HCT116 (cell line): ENCODE data around the gene P2RX3. TPM values are rescaled to one million over a fixed set of nuclear protein-coding genes. Genes with fewer than 3 reads are reported as not detected.

Experiments used
- ATAC-seq: fragments of 200-7000 bp; cut with Tn5 transposase; 2 replicates; pipeline ENCODE4 v1.9.1; 2020; ENCODE audit warnings: mild to moderate bottlenecking, moderate library complexity
- BruUV-seq: library from RNA; stranded (reverse); fragments of 400-500 nt; replicated peaks from 2 replicates; lab custom pipeline; 2021; lab: Mats Ljungman, UMichigan
- CTCF ChIA-PET: fragments of 300-600 bp; sonication (Branson Sonifier 250); formaldehyde crosslinking; loops from one replicate; lab custom pipeline; 2021; ENCODE audit warnings: antibody characterized with exemption; lab: Charles Lee
- POLR2A ChIA-PET: fragments of 300-600, 350-600 bp; sonication (Branson Sonifier 250); formaldehyde crosslinking; loops from one replicate; lab custom pipeline; 2021; ENCODE audit warnings: antibody characterized with exemption; lab: Charles Lee
- RAD21 ChIA-PET, 2 experiments: fragments of 300-600 bp; sonication (Branson Sonifier 250); formaldehyde crosslinking; loops; one replicate each; lab custom pipeline; 2023; ENCODE audit warnings: low total read pairs in 2 of 2; ENCODE audit not compliant: uncharacterized antibody in 2 of 2, unreplicated experiment in 2 of 2, low non-redundant PET in 1 of 2; lab: Charles Lee
- DNase-seq: peaks from one replicate; pipeline ENCODE4 v3.0.0-alpha.2; 2010; ENCODE audit warnings: low read depth, low spot score
- H2AFZ ChIP-seq: fragments of 200-600 bp; shearing (Covaris generic), sonication (generic); 2 replicates; pipeline ENCODE4 v1.6.1; 2017; ENCODE audit warnings: low read depth, mixed run types, mixed read lengths, antibody characterized with exemption, low read length; ENCODE audit not compliant: poor library complexity, severe bottlenecking
- H3K27ac ChIP-seq: 2 replicates; pipeline ENCODE4 v1.5.1; 2012; ENCODE audit warnings: low read depth, low read length
- H3K27me3 ChIP-seq: fragments of 200-600 bp; sonication (generic); 2 replicates; pipeline ENCODE4 v1.6.1; 2016; ENCODE audit warnings: mixed run types, low read length, mixed read lengths; ENCODE audit not compliant: insufficient read depth
- H3K36me3 ChIP-seq, 2 experiments: fragments of 200-500 bp in 1 of 2; fragments of 200-600 bp in 1 of 2; sonication (Bioruptor generic) in 1 of 2; sonication (generic) in 1 of 2; 2 replicates each; pipeline versions ENCODE4 v1.5.1 to v1.6.1; 2014 to 2016; ENCODE audit warnings: low read length in 2 of 2, inconsistent platforms in 1 of 2, mixed read lengths in 1 of 2, mixed run types in 1 of 2; ENCODE audit not compliant: insufficient read depth in 2 of 2, control insufficient read depth in 1 of 2
- H3K4me1 ChIP-seq, 2 experiments: fragments of 200-600 bp in 1 of 2; sonication (generic) in 1 of 2; 2 replicates each; pipeline versions ENCODE4 v1.5.1 to v1.6.1; 2012 to 2017; ENCODE audit warnings: low read length in 2 of 2, inconsistent platforms in 1 of 2, mild to moderate bottlenecking in 1 of 2, mixed read lengths in 1 of 2, mixed run types in 1 of 2, moderate library complexity in 1 of 2; ENCODE audit not compliant: insufficient read depth in 2 of 2, control insufficient read depth in 1 of 2
- H3K4me2 ChIP-seq: fragments of 200-600 bp; sonication (generic); 2 replicates; pipeline ENCODE4 v1.6.1; 2017; ENCODE audit warnings: mixed run types, low read length, mixed read lengths
- H3K4me3 ChIP-seq, 2 experiments: fragments of 200-600 bp in 1 of 2; sonication (generic) in 1 of 2; replicated peaks in 1 of 2; 2 replicates each; pipeline ENCODE4 v1.5.1; 2011 to 2016; ENCODE audit warnings: low read length in 2 of 2, control low read depth in 1 of 2, low read depth in 1 of 2, mild to moderate bottlenecking in 1 of 2, mixed read lengths in 1 of 2, mixed run types in 1 of 2
- H3K79me2 ChIP-seq: fragments of 200-600 bp; sonication (generic); 2 replicates; pipeline ENCODE4 v1.6.1; 2017; ENCODE audit warnings: mild to moderate bottlenecking, mixed run types, low read length, moderate library complexity, mixed read lengths; ENCODE audit not compliant: insufficient read depth
- H3K9ac ChIP-seq: fragments of 200-600 bp; sonication (generic); 2 replicates; pipeline ENCODE4 v1.6.1; 2016; ENCODE audit warnings: low read length, mixed read lengths
- H3K9me2 ChIP-seq: fragments of 200-600 bp; sonication (generic), shearing (Covaris generic); 2 replicates; pipeline ENCODE4 v1.6.1; 2017; ENCODE audit warnings: mixed run types, mild to moderate bottlenecking, moderate library complexity; ENCODE audit not compliant: insufficient read depth
- H3K9me3 ChIP-seq, 2 experiments: fragments of 200-500 bp in 1 of 2; fragments of 200-600 bp in 1 of 2; sonication (Bioruptor generic) in 1 of 2; sonication (generic) in 1 of 2; 2 replicates each; pipeline ENCODE4 v1.6.1; 2014 to 2017; ENCODE audit warnings: low read length in 2 of 2, mixed read lengths in 2 of 2, inconsistent platforms in 1 of 2, low read depth in 1 of 2, mild to moderate bottlenecking in 1 of 2, mixed run types in 1 of 2, moderate library complexity in 1 of 2; ENCODE audit not compliant: control insufficient read depth in 1 of 2, insufficient read depth in 1 of 2
- H4K20me1 ChIP-seq: fragments of 200-600 bp; sonication (generic), shearing (Covaris generic); 2 replicates; pipeline ENCODE4 v1.6.1; 2017; ENCODE audit warnings: mixed run types, mild to moderate bottlenecking, moderate library complexity; ENCODE audit not compliant: insufficient read depth
- CBX3 ChIP-seq: IDR thresholded peaks from 2 replicates; pipeline ENCODE4 v1.6.1; 2012; ENCODE audit warnings: low read depth
- CEBPB ChIP-seq: IDR thresholded peaks from 2 replicates; pipeline ENCODE4 v1.6.1; 2012; ENCODE audit warnings: low read depth
- EGR1 ChIP-seq: IDR thresholded peaks from 2 replicates; pipeline ENCODE4 v1.6.1; 2012; ENCODE audit warnings: low read depth
- ELF1 ChIP-seq: IDR thresholded peaks from 2 replicates; pipeline ENCODE4 v1.6.1; 2012; ENCODE audit warnings: low read depth, borderline replicate concordance
- EZH2 ChIP-seq: fragments of 200-600 bp; sonication (generic); IDR thresholded peaks from 2 replicates; pipeline ENCODE4 v1.6.1; 2017; ENCODE audit warnings: antibody characterized with exemption, mixed run types
- EZH2phosphoT487 ChIP-seq: fragments of 200-600 bp; IDR thresholded peaks from 2 replicates; pipeline ENCODE4 v1.6.1; 2018; ENCODE audit warnings: antibody characterized with exemption, borderline replicate concordance
- POLR2A ChIP-seq: IDR thresholded peaks from 2 replicates; pipeline ENCODE4 v1.7.0; 2011; ENCODE audit warnings: borderline replicate concordance; ENCODE audit not compliant: insufficient read depth, insufficient read length; ENCODE audit errors: extremely low read depth
- POLR2AphosphoS5 ChIP-seq: IDR thresholded peaks from 2 replicates; pipeline ENCODE4 v1.6.1; 2011; ENCODE audit warnings: mild to moderate bottlenecking, low read depth, low read length, moderate library complexity
- SIN3A ChIP-seq: IDR thresholded peaks from 2 replicates; pipeline ENCODE4 v1.6.1; 2012; ENCODE audit warnings: low read depth
- TCF7L2 ChIP-seq: IDR thresholded peaks from 2 replicates; pipeline ENCODE4 v1.7.0; 2011; ENCODE audit warnings: borderline replicate concordance, inconsistent platforms; ENCODE audit not compliant: insufficient read depth, insufficient read length; ENCODE audit errors: extremely low read depth
- YY1 ChIP-seq: IDR thresholded peaks from 2 replicates; pipeline ENCODE4 v1.6.1; 2011; ENCODE audit warnings: low read length, low read depth, moderate library complexity, mild to moderate bottlenecking; ENCODE audit not compliant: insufficient replicate concordance; ENCODE audit errors: extremely low read depth
- ZFX ChIP-seq: fragments of 450-650 bp; IDR thresholded peaks from 2 replicates; pipeline ENCODE4 v1.6.1; 2017
- intact Hi-C: fragments of 100-400 bp; cut with micrococcal nuclease; formaldehyde crosslinking; loops from 2 replicates; pipeline ENCODE4 v1.10.0; 2022
- total RNA-seq: library from RNA; stranded (reverse); gene quantifications from one replicate; pipeline ENCODE4 v1.2.1, GENCODE V29; 2021; ENCODE audit not compliant: unreplicated experiment
- TF ChIP-seq, protein P1 (sequence below): IDR thresholded peaks from 2 replicates; pipeline ENCODE4 v1.6.1; 2012
- TF ChIP-seq, protein P2 (sequence below), 3 experiments: fragments of 200-600 bp in 1 of 3; sonication (generic) in 1 of 3; IDR thresholded peaks in 2 of 3; conservative IDR thresholded peaks in 1 of 3; 2 replicates each; pipeline ENCODE4 v1.5.1; 2012 to 2017; ENCODE audit warnings: low read depth in 2 of 3, low read length in 2 of 3, antibody characterized with exemption in 1 of 3, borderline replicate concordance in 1 of 3, control low read depth in 1 of 3, mild to moderate bottlenecking in 1 of 3, mixed read lengths in 1 of 3, mixed run types in 1 of 3, moderate library complexity in 1 of 3; ENCODE audit not compliant: insufficient read depth in 1 of 3

P2RX3 gene
- total RNA-seq, 1 experiment from 2014 or later = not detected

DNA sequence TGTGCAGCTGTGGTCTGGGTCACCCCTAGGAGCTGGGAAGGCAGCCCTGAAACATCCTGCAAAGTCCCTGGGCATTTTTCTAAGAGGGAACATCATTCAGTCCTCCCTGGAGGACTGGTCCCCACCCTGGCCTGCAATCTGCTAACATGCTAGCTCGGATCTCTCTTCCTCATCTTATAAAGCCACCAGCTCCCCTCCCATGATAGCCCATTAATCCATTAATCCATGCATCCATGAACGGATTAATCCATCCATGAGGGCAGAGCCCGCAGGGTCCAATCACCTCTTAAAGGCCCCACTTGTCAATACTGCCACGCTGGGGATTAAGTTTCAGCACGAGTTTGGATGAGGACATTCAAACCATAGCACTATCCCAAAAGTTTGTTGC is 30.7 kb downstream of the P2RX3 start:
- Histone ChIP-seq H3K27me3 (no peaks in the 10 kb centered on the region), H3K9ac (no peak overlapping the region), H3K4me1 (no peaks in the 10 kb centered on the region), H3K27ac (no peak overlapping the region), H3K36me3 (no peaks in the 10 kb centered on the region), H3K4me2 (no peak overlapping the region), H2AFZ (no peak overlapping the region), H3K9me3 (no peaks in the 10 kb centered on the region), H3K79me2 (no peaks in the 10 kb centered on the region), H4K20me1 (no peaks in the 10 kb centered on the region), H3K9me2 (no peaks in the 10 kb centered on the region), H3K4me3 (no peak overlapping the region)
- ChIA-PET CTCF (no interaction called here), POLR2A (no interaction called here), RAD21 (no interaction called here)
- ATAC-seq (no peak), DNase-seq (no peak)
- intact Hi-C loops = no loop called here
- TF ChIP-seq POLR2A (no peak), ELF1 (no peak), SIN3A (no peak), YY1 (no peak), EGR1 (no peak)
- TF ChIP-seq, protein P1, sequence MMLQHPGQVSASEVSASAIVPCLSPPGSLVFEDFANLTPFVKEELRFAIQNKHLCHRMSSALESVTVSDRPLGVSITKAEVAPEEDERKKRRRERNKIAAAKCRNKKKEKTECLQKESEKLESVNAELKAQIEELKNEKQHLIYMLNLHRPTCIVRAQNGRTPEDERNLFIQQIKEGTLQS = no peak
- no TSS peak for BruUV-seq

DNA sequence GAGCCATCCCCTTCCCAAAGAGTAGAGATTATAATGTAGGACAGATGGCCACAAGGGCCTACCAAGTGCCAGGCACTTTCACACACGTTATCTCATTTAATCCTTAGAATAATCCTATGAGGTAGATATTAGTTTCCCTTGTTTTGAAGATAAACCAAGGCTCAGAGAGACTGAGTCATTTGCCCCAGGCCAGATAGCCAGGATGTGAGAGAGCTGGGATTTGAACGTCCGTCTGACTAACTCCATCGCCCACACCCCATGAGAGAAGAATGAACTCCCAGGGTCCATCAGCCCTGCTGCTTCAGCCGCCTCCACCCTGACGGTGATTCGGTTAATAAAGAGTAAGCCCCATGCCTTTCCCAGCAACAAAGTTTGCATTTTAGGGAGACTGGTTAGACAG is 32.1 kb downstream of the P2RX3 start:
- RAD21 ChIA-PET = no interaction called here
- Histone ChIP-seq H3K79me2 (no peaks in the 10 kb centered on the region), H3K4me3 (no peak overlapping the region), H3K4me1 (no peaks in the 10 kb centered on the region), H3K36me3 (no peaks in the 10 kb centered on the region), H3K4me2 (no peak overlapping the region), H2AFZ (no peak overlapping the region), H3K27ac (no peak overlapping the region), H3K9me3 (no peaks in the 10 kb centered on the region), H4K20me1 (no peaks in the 10 kb centered on the region), H3K27me3 (no peaks in the 10 kb centered on the region), H3K9ac (no peak overlapping the region), H3K9me2 (no peaks in the 10 kb centered on the region)
- DNase-seq = no peak
- no peak for TF ChIP-seq POLR2AphosphoS5
- TF ChIP-seq, protein P2, sequence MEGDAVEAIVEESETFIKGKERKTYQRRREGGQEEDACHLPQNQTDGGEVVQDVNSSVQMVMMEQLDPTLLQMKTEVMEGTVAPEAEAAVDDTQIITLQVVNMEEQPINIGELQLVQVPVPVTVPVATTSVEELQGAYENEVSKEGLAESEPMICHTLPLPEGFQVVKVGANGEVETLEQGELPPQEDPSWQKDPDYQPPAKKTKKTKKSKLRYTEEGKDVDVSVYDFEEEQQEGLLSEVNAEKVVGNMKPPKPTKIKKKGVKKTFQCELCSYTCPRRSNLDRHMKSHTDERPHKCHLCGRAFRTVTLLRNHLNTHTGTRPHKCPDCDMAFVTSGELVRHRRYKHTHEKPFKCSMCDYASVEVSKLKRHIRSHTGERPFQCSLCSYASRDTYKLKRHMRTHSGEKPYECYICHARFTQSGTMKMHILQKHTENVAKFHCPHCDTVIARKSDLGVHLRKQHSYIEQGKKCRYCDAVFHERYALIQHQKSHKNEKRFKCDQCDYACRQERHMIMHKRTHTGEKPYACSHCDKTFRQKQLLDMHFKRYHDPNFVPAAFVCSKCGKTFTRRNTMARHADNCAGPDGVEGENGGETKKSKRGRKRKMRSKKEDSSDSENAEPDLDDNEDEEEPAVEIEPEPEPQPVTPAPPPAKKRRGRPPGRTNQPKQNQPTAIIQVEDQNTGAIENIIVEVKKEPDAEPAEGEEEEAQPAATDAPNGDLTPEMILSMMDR (IDR thresholded peaks at IDR 0.05 in 2 of 3, conservative IDR thresholded peaks at IDR 0.05 in 1 of 3; ENCODE audit: borderline replicate concordance in 1 of 3, insufficient read depth in 1 of 3, low read depth in 2 of 3, low read length in 2 of 3) = no peak
- no peak for TF ChIP-seq CBX3
- no peak for TF ChIP-seq CEBPB
- TF ChIP-seq, protein P1 = no peak
- no peak for TF ChIP-seq EZH2
- no peak for TF ChIP-seq ZFX
- no peak for TF ChIP-seq TCF7L2
- TF ChIP-seq EZH2phosphoT487 = no peak
- no peak for TF ChIP-seq EGR1
- no peak for TF ChIP-seq POLR2A
- TF ChIP-seq SIN3A = no peak
- CTCF ChIA-PET = no interaction called here
- intact Hi-C loops = no loop called here
- BruUV-seq = no TSS peak
- ATAC-seq = no peak
- POLR2A ChIA-PET = no interaction called here
